K562 (cell line): ENCODE data around the gene GPSM3. TPM values are rescaled to one million over a fixed set of nuclear protein-coding genes. Genes with fewer than 3 reads are reported as not detected.
A peak's percentile ranks its signal among the peaks of the same experiment; 100 is the strongest.

Experiments used
- CCNT2 ChIP-seq: IDR thresholded peaks from 2 replicates; pipeline ENCODE4 v1.6.1; 2011; ENCODE audit warnings: borderline replicate concordance, low read depth, mild to moderate bottlenecking, moderate library complexity, mixed read lengths, low read length; ENCODE audit not compliant: insufficient read length; ENCODE audit errors: extremely low read depth
- COPS2 ChIP-seq: fragments of 450-650 bp; conservative IDR thresholded peaks from 2 replicates; pipeline ENCODE4 v1.6.1; 2016; ENCODE audit warnings: mild to moderate bottlenecking, moderate library complexity
- HDAC1 ChIP-seq, 2 experiments: fragments of 450-650 bp; IDR thresholded peaks; 2 replicates each; pipeline ENCODE4 v1.6.1; 2016 to 2017; ENCODE audit warnings: inconsistent platforms in 1 of 2, mild to moderate bottlenecking in 1 of 2, moderate library complexity in 1 of 2
- POLR2B ChIP-seq: fragments of 450-650 bp; IDR thresholded peaks from 2 replicates; pipeline ENCODE4 v1.6.1; 2018; ENCODE audit warnings: low read depth; ENCODE audit not compliant: partially characterized antibody
- RBBP5 ChIP-seq: fragments of 200-600 bp; sonication (generic); IDR thresholded peaks from 2 replicates; pipeline ENCODE4 v1.6.1; 2012; ENCODE audit warnings: borderline replicate concordance, mild to moderate bottlenecking, low read length, control low read depth, inconsistent platforms; ENCODE audit not compliant: insufficient read depth, poor library complexity, severe bottlenecking
- RBM39 ChIP-seq: fragments of 200-400 bp; formaldehyde crosslinking; optimal IDR thresholded peaks from 2 replicates; pipeline ENCODE3; 2018; ENCODE audit warnings: low read depth, low read length
- SAP30 ChIP-seq: fragments of 200-600 bp; sonication (generic); IDR thresholded peaks from 2 replicates; pipeline ENCODE4 v1.6.1; 2012; ENCODE audit warnings: borderline replicate concordance, low read depth, mild to moderate bottlenecking, moderate library complexity, low read length, control low read depth, inconsistent platforms; ENCODE audit not compliant: insufficient read depth, poor library complexity, severe bottlenecking
- SMARCB1 ChIP-seq: IDR thresholded peaks from 2 replicates; pipeline ENCODE4 v1.6.1; 2011; ENCODE audit warnings: improper control_type of control experiment, low read depth; ENCODE audit not compliant: insufficient read length
- SNIP1 ChIP-seq: fragments of 450-650 bp; IDR thresholded peaks from 2 replicates; pipeline ENCODE4 v1.7.1; 2017; ENCODE audit warnings: low read depth, mild to moderate bottlenecking
- SP1 ChIP-seq: sonication (generic); formaldehyde crosslinking; IDR thresholded peaks from 2 replicates; pipeline ENCODE4 v1.8.1; 2022; ENCODE audit warnings: mild to moderate bottlenecking, missing genetic modification reagents
- ZNF197 ChIP-seq: fragments of 200-800 bp; sonication (Bioruptor generic); IDR thresholded peaks from 2 replicates; pipeline ENCODE4 v1.6.1; 2016; ENCODE audit warnings: low read depth, missing genetic modification characterization, missing compliant biosample characterization
- ZNF23 ChIP-seq: fragments of 250-450 bp; sonication (Bioruptor Pico); IDR thresholded peaks from 2 replicates; pipeline ENCODE4 v1.4.0; 2020; ENCODE audit warnings: mild to moderate bottlenecking
- ZNF586 ChIP-seq: fragments of 450-650 bp; formaldehyde crosslinking; conservative IDR thresholded peaks from 2 replicates; pipeline ENCODE4 v1.4.0; 2020; ENCODE audit warnings: mild to moderate bottlenecking, moderate library complexity
- ZNF717 ChIP-seq: fragments of 250-450 bp; sonication (Bioruptor Pico); IDR thresholded peaks from 2 replicates; pipeline ENCODE4 v1.5.0; 2021
- polyA plus RNA-seq, 8 experiments: library from polyadenylated mRNA; depleted of rRNA in 4 of 8; stranded (reverse) in 5 of 8; unstranded in 3 of 8; fragments of >200 nt; fragmentation: Nextera tagmentation in 2 of 8; fragmentation: Illumina TruSeq in 1 of 8; extraction: Ambion mirVana in 2 of 8; extraction: Trizol in 1 of 8; gene quantifications; 2 replicates each; pipeline versions ENCODE4 v1.2.1 to v1.2.3, GENCODE V29; 2011 to 2014; ENCODE audit warnings: inconsistent platforms in 1 of 8, missing spikeins in 1 of 8
- total RNA-seq, 7 experiments: library from RNA; depleted of rRNA in 6 of 7; stranded (reverse); fragments of >200 nt in 6 of 7; fragmentation: Illumina TruSeq in 2 of 7; extraction: Trizol in 2 of 7; gene quantifications; 2 replicates each; pipeline versions ENCODE4 v1.2.1 to v1.2.3, GENCODE V29; 2011 to 2021; ENCODE audit warnings: low replicate concordance in 1 of 7
- TF ChIP-seq, protein P1 (sequence below): sonication (generic); formaldehyde crosslinking; IDR thresholded peaks from 2 replicates; pipeline ENCODE4 v1.8.0; 2022; ENCODE audit warnings: mild to moderate bottlenecking, missing genetic modification reagents
- TF ChIP-seq, protein P2 (sequence below): fragments of 250-450 bp; sonication (Bioruptor Pico); IDR thresholded peaks from 2 replicates; pipeline ENCODE4 v1.5.0; 2021
- TF ChIP-seq, protein P3 (sequence below): fragments of 450-650 bp; IDR thresholded peaks from 2 replicates; pipeline ENCODE4 v1.6.1; 2016; ENCODE audit warnings: borderline replicate concordance
- TF ChIP-seq, protein P4 (sequence below): IDR thresholded peaks from 3 replicates; pipeline ENCODE4 v1.6.1; 2011; ENCODE audit warnings: borderline replicate concordance, mild to moderate bottlenecking; ENCODE audit not compliant: insufficient read length, insufficient read depth

Gene GPSM3
- total and polyA plus RNA-seq, 9 of the 15 experiments (the other 6 are each of a cell fraction or from before 2014, with no cell fraction given): 5.3 to 42.6 (median 24.4) TPM

DNA sequence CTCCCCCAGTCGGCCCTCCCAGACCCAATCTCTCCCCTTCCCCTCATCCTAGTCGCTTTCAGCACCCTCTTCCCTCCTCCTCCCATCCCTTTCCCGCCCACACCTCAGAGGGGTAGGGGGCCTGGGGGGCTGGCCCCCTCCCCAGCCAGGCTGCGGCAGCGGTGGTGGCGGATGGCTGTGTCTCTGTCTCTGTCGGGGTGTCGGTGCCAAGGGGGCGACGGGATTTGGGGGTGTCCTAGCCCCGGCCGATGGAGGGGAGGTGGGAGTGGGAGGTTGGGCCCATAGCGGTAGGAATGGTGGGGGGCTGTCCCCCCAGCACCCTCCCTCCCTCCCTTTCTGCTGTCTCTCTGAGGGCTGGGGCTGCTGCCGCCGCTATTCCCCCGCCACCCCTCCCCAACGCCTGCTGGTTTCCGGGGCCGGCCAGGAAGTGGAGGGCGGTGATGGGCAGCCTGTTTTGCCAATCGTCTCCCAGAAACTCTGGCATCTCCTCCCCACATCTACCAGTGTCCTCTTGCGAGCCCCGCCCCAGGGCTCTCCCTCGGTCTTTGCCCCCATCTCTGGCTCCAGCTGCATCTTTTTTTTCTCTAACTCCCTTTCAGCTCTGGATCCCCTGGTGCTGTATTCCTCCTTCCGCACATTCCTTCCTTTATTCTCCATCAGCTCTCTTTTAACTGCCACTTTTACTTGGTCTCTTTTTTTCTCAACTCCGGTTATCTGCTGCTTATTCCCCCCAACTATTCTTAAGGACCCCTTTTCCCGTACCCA lies 16.6 kb downstream of the GPSM3 start, which contains the start of gene AGPAT1 (continued):
- TF ChIP-seq, protein P1, sequence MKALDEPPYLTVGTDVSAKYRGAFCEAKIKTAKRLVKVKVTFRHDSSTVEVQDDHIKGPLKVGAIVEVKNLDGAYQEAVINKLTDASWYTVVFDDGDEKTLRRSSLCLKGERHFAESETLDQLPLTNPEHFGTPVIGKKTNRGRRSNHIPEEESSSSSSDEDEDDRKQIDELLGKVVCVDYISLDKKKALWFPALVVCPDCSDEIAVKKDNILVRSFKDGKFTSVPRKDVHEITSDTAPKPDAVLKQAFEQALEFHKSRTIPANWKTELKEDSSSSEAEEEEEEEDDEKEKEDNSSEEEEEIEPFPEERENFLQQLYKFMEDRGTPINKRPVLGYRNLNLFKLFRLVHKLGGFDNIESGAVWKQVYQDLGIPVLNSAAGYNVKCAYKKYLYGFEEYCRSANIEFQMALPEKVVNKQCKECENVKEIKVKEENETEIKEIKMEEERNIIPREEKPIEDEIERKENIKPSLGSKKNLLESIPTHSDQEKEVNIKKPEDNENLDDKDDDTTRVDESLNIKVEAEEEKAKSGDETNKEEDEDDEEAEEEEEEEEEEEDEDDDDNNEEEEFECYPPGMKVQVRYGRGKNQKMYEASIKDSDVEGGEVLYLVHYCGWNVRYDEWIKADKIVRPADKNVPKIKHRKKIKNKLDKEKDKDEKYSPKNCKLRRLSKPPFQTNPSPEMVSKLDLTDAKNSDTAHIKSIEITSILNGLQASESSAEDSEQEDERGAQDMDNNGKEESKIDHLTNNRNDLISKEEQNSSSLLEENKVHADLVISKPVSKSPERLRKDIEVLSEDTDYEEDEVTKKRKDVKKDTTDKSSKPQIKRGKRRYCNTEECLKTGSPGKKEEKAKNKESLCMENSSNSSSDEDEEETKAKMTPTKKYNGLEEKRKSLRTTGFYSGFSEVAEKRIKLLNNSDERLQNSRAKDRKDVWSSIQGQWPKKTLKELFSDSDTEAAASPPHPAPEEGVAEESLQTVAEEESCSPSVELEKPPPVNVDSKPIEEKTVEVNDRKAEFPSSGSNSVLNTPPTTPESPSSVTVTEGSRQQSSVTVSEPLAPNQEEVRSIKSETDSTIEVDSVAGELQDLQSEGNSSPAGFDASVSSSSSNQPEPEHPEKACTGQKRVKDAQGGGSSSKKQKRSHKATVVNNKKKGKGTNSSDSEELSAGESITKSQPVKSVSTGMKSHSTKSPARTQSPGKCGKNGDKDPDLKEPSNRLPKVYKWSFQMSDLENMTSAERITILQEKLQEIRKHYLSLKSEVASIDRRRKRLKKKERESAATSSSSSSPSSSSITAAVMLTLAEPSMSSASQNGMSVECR (CRISPR knock-in tag): no peak
- TF ChIP-seq SMARCB1 (no peak), ZNF586 (no peak), SAP30 (peak; percentile 63), HDAC1 (IDR thresholded peaks at IDR 0.05) (peak in 1 of 2 experiments; percentile 68; a peak in 2 of 4 replicates), COPS2 (no peak), ZNF23 (no peak), ZNF197 (CRISPR knock-in tag) (no peak), SNIP1 (peak; percentile 50; the same call in 1 of the 2 replicates), POLR2B (peak; percentile 44), CCNT2 (peak; percentile 8), RBM39 (no peak), SP1 (CRISPR knock-in tag) (peak; percentile 53; the same call in 1 of the 2 replicates), ZNF717 (CRISPR knock-in tag) (no peak), RBBP5 (peak; percentile 75)
- TF ChIP-seq, protein P2, sequence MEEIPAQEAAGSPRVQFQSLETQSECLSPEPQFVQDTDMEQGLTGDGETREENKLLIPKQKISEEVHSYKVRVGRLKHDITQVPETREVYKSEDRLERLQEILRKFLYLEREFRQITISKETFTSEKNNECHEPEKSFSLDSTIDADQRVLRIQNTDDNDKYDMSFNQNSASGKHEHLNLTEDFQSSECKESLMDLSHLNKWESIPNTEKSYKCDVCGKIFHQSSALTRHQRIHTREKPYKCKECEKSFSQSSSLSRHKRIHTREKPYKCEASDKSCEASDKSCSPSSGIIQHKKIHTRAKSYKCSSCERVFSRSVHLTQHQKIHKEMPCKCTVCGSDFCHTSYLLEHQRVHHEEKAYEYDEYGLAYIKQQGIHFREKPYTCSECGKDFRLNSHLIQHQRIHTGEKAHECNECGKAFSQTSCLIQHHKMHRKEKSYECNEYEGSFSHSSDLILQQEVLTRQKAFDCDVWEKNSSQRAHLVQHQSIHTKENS (CRISPR knock-in tag): no peak
- TF ChIP-seq, protein P3, sequence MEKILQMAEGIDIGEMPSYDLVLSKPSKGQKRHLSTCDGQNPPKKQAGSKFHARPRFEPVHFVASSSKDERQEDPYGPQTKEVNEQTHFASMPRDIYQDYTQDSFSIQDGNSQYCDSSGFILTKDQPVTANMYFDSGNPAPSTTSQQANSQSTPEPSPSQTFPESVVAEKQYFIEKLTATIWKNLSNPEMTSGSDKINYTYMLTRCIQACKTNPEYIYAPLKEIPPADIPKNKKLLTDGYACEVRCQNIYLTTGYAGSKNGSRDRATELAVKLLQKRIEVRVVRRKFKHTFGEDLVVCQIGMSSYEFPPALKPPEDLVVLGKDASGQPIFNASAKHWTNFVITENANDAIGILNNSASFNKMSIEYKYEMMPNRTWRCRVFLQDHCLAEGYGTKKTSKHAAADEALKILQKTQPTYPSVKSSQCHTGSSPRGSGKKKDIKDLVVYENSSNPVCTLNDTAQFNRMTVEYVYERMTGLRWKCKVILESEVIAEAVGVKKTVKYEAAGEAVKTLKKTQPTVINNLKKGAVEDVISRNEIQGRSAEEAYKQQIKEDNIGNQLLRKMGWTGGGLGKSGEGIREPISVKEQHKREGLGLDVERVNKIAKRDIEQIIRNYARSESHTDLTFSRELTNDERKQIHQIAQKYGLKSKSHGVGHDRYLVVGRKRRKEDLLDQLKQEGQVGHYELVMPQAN: peak; percentile 72; the same call in 1 of the 2 replicates
- TF ChIP-seq, protein P4, sequence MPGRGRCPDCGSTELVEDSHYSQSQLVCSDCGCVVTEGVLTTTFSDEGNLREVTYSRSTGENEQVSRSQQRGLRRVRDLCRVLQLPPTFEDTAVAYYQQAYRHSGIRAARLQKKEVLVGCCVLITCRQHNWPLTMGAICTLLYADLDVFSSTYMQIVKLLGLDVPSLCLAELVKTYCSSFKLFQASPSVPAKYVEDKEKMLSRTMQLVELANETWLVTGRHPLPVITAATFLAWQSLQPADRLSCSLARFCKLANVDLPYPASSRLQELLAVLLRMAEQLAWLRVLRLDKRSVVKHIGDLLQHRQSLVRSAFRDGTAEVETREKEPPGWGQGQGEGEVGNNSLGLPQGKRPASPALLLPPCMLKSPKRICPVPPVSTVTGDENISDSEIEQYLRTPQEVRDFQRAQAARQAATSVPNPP: no peak
